GM21529 (cell line): Measurements from ENCODE around the gene DIDO1.
A peak's percentile ranks its signal among the peaks of the same experiment; 100 is the strongest.
"Not testable (repeated sequence)": the region's sequence is repeated elsewhere in the genome, so short reads cannot be mapped to it uniquely, and the experiment has no call there.

ENCODE experiments used
- ATAC-seq: cut with Tn5 transposase; IDR thresholded peaks from one replicate; pipeline ENCODE4 v1.9.1; 2021; ENCODE audit not compliant: unreplicated experiment

The DIDO1 gene

GRCh38 chr20:62962891-62963613 lies 36.7 kb upstream of the DIDO1 start:
- no peak for ATAC-seq

- ATAC-seq, result no peak
Observed at GRCh38 chr20:62962221-62962879, 36.0 kb upstream of the DIDO1 start.

- ATAC-seq, result no peak
Observed at GRCh38 chr20:62961799-62962198, 35.5 kb upstream of the DIDO1 start.

GRCh38 chr20:62961310-62961783 lies 35.0 kb upstream of the DIDO1 start:
- ATAC-seq, result no peak

GRCh38 chr20:62960446-62961309 lies 34.4 kb upstream of the DIDO1 start:
- not testable (repeated sequence) for ATAC-seq

DNA sequence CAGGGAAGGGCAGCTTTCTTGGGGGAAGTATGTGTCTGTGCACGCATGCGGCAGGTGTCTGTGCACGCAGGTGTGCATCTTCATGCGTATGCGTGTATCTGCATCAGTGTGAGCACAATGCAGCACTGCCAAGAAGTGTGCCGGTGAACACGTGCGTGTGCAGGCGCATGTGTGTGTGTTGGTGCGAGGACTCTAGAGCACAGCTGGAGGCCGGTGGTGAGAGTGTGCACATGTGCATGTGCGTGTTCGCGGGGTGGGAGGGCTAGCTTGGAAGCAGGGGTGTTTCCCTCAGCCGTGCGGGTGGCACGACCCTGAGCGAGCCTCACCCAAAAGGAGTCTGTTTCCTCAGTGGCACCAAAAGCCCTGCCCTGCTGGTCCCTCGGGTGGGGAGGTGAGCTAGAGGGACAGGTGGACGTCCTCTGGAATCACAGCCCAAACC lies 33.7 kb upstream of the DIDO1 start:
- no peak for ATAC-seq

- ATAC-seq, result no peak
Observed at GRCh38 chr20:62959101-62959971, 33.0 kb upstream of the DIDO1 start.

DNA sequence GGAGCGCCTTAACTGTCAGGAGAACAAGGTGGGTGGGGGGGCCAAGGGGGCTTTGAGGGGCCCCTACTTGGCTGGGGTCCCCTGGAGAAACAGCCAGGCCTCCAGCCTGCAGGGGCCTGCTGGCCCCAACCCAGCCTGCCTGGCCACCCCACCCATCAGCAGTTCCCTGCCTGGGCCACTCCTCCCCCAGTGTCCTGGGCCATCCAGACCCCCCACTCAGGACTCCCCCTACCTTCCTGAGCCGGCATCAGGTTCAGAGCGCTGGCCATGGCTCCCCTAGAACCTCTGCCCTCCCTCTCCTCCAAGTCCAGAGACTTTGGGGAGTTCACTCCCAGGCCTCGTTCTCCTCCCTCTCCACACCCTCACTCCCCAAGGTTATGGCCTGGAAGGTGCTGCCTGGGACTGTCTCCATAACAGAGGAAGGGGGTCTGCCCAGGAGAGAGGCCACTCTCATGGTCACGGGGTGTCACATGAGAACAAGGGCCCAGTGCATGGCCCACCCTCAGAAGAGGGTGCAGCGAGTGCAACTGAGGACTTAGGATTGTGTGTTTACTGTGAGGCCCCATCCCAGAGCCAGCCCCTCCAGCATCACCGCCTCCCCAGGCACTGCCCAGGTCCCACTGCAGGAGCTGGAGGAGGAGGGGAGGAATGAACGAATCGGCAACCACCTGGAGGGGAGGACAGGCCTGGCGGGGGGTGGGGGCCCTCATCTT lies 32.2 kb upstream of the DIDO1 start:
- ATAC-seq, result no peak

DNA sequence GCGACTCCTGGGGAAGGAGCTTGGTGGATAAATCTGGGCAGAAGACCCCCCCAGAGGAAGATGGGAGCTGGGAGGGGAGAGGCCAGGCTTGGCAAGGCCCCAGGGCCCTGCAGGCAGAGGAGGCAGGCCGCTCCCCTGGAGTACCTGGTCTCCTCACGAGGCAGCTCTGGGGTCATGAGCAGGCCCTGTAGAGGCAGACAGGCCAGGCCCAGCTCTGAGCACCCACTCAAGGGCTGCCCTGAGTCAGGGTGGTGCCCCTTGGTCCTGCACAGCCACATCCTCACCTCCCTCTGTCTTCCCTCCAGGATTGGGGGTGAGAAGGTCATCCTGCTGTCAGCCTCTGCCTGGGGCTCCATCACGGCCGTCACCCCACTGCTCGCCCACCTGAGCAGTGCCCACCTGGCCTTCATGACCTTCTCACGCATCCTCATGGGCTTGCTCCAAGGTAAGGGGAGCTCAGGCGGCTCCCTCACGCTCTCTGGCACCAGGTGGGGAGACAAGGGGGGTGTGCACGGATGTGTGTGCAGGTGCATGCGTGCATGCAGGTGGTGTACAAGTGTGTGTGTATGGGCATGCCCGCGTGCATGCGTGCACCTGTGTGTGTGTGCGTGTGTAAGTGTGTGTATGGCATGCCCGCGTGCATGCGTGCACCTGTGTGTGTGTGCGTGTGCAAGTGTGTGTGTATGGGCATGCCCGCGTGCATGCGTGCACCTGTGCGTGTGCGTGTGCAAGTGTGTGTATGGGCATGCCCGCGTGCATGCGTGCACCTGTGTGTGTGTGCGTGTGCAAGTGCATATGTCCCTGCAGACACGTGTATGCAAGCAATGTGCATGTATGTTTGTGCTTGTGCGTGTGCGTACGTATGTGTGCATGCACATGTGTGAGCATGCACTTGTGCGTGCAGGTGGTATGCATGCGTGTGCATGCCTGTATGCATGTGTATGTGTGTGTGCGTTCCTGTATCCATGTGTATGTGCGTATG lies 31.1 kb upstream of the DIDO1 start:
- ATAC-seq, result no peak

DNA sequence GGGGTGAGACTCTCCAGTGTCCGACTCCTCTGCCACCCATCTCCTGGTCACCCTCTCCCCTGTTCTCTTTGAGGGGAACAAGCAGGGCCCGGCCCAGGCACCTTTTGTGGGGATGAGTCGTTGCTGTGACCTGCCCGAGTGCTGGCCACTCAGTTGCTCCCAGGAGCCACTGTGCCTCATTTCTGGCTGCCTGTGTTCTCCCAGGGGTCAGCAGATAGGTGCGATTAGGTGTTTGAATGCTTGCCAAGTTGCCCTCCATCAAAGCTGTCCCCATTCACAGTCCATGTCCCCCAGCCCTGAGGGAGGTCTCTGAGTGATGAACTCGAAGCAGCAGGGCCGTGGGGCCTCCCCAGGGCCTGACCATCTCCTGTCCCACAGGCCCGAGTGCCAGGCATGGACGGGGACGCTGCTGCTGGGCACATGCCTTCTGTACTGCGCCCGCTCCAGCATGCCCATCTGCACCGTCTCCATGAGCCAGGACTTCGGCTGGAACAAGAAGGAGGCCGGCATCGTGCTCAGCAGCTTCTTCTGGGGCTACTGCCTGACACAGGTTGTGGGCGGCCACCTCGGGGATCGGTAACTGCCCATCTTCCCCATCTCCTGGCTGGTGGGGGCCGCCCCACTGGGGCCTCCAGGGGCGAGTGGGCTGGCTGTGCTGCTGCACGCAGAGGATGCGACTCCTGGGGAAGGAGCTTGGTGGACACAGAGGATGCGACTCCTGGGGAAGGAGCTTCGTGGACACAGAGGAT lies 30.3 kb upstream of the DIDO1 start:
- ATAC-seq, result no peak

DNA sequence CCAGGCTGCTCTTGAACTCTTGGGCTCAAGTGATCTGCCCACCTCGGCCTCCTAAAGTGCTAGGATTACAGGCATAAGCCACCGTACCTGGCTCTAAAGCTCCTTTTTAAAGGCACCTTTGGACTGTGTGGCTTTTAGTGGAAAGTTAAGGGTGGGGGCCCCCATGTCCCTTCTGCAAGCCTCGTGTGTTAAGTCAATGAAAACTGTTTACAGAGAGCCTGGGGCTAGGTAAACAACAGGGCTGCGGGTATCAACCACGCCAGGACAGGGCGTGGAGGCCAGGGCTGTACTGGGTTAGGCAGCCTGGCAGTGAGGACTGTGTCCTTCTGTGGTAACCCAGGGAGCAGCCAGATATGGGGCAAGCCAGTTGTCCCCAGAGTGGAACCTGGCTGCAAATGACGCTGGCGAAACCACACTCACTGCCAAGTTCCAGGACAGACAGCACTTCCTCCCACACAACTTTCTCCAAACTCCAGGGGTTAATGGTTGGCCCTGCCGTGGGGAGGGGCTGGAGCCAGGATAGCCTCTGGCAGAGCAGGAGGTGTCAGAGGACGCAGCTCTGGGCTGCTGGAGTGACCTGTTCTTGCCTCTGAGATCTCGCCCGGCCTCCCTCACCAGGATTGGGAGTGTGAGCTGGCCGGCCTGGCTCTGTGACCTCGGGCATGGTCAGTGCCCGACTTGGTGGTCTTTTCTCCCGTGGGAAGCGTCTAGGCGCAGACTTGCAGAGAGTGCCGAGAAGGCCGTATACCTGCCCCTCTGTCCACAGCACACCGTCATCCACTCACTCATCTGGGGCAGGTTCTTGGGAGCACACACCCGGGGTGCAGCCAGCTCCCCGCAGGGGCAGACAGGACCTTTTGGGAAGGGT lies 29.4 kb upstream of the DIDO1 start:
- ATAC-seq, result no peak

DNA sequence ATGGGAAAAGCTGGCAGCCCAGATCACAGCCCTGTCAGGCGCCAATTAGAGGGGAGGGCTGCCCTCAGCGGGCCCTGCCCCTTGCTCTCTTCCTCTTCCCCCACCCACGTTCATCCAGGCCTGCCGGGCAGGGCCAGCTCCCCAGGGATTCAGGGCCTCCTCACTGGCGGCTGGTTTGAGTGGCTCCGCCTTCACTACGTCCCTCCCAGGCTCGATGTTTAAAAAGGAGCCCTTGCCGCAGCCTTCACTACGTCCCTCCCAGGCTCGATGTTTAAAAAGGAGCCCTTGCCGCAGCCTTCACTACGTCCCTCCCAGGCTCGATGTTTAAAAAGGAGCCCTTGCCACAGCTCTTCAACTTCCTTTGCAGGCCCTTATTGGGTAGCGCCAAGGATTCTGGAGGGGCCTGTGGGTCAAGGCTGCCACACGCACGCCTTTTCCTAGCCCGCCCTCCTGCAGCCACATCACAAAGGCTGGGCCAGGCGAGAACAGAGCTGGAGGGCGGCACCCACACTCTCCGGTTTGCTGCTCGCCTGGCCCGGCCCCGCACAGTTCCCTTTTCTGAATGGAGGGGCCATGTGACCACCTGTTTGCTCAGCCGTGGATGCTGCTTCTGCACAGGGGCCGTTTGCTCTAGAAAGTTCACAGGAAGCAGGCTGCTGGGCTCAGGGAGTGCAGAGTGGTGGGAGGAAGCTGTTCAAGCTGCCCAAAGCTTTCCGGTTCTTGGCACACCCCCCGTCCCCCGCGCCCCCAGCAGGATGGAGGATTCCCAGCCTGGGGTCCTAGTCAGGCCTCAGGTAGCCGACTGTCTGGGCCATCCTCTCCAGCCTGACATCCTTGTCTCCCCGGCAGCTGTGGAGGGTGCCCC lies 27.8 kb upstream of the DIDO1 start:
- peak; percentile 81 for ATAC-seq

GRCh38 chr20:62952968-62953838 lies 26.9 kb upstream of the DIDO1 start:
- no peak for ATAC-seq

DNA sequence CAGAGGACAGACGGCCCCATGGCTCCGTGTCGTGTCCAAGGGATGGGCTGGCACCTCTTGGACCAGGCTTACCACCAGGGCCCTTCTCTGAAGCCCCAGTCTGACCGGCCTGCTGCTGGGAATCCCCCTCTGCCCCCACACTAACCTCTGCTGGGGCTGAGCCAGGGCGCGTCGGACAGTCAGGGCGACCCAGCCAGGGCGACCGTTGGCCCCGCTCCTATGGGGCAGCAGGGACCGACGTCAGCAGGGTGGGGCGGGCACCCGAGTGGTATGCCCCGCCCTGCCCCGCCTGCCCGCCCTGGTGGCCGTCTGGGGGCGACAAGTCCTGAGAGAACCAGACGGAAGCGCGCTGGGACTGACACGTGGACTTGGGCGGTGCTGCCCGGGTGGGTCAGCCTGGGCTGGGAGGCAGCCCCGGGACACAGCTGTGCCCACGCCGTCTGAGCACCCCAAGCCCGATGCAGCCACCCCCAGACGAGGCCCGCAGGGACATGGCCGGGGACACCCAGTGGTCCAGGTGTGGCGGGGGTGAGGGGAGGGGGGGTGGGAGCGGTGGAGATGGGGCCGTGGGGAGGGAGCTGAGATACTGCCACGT lies 26.2 kb upstream of the DIDO1 start, which contains the start of gene SLC17A9:
Gene SLC17A9 (plus strand): TSS at position 337 of the 595 bp plus-strand sequence. CDS start 122 bp downstream, at position 459.
- ATAC-seq, result peak; percentile 52
